Astrocyte (in vitro differentiated cells and primary cell): ENCODE data around the gene GPN2. TPM values are rescaled to one million over a fixed set of nuclear protein-coding genes. Genes with fewer than 3 reads are reported as not detected.

Experiments
- DNase-seq: peaks from one replicate; pipeline ENCODE4 v3.0.0-alpha.2; 2010; ENCODE audit warnings: low read depth
- FAIRE-seq: peaks from 2 replicates; lab custom pipeline; 2011; peaks lifted over from hg19 to GRCh38; lab: Jason Lieb, UNC
- H2AFZ ChIP-seq: 2 replicates; pipeline ENCODE4 v1.6.0; 2012; ENCODE audit warnings: low read depth, low read length, inconsistent platforms
- H3K27ac ChIP-seq: 2 replicates; pipeline ENCODE4 v1.5.1; 2011; ENCODE audit warnings: low read depth, low read length, inconsistent platforms
- H3K27me3 ChIP-seq: 2 replicates; pipeline ENCODE4 v1.6.0; 2011; ENCODE audit warnings: low read length, inconsistent platforms; ENCODE audit not compliant: insufficient read depth
- H3K36me3 ChIP-seq: 2 replicates; pipeline ENCODE4 v1.5.1; 2011; ENCODE audit warnings: low read length, inconsistent platforms; ENCODE audit not compliant: insufficient read depth
- H3K4me1 ChIP-seq: 2 replicates; pipeline ENCODE4 v1.5.1; 2011; ENCODE audit warnings: low read length, inconsistent platforms; ENCODE audit not compliant: insufficient read depth
- H3K4me2 ChIP-seq: 2 replicates; pipeline ENCODE4 v1.6.0; 2012; ENCODE audit warnings: low read length, inconsistent platforms
- H3K4me3 ChIP-seq: 2 replicates; pipeline ENCODE4 v1.5.1; 2011; ENCODE audit warnings: low read depth, mild to moderate bottlenecking, low read length, inconsistent platforms; ENCODE audit not compliant: insufficient read depth
- H3K79me2 ChIP-seq: 2 replicates; pipeline ENCODE4 v1.6.0; 2012; ENCODE audit warnings: mild to moderate bottlenecking, low read length, inconsistent platforms; ENCODE audit not compliant: insufficient read depth
- H3K9ac ChIP-seq: 2 replicates; pipeline ENCODE4 v1.6.0; 2012; ENCODE audit warnings: mild to moderate bottlenecking, low read length, inconsistent platforms
- H3K9me3 ChIP-seq: 2 replicates; pipeline ENCODE4 v1.5.1; 2012; ENCODE audit warnings: low read depth, mild to moderate bottlenecking, low read length, inconsistent platforms; ENCODE audit not compliant: insufficient read depth
- H4K20me1 ChIP-seq: 2 replicates; pipeline ENCODE4 v1.6.0; 2012; ENCODE audit warnings: low read length, inconsistent platforms; ENCODE audit not compliant: insufficient read depth
- H3K27ac Mint-ChIP-seq: one replicate; pipeline ENCODE4 v1.8.0; 2021; ENCODE audit warnings: mild to moderate bottlenecking, mixed read lengths; ENCODE audit not compliant: unreplicated experiment
- H3K27me3 Mint-ChIP-seq: one replicate; pipeline ENCODE4 v1.8.0; 2021; ENCODE audit warnings: low read depth, mixed read lengths; ENCODE audit not compliant: unreplicated experiment
- H3K36me3 Mint-ChIP-seq: one replicate; pipeline ENCODE4 v1.8.0; 2021; ENCODE audit warnings: low read depth, mixed read lengths; ENCODE audit not compliant: unreplicated experiment
- H3K4me1 Mint-ChIP-seq: one replicate; pipeline ENCODE4 v1.8.0; 2021; ENCODE audit warnings: low read depth, mixed read lengths; ENCODE audit not compliant: unreplicated experiment
- H3K4me3 Mint-ChIP-seq: one replicate; pipeline ENCODE4 v1.8.0; 2021; ENCODE audit warnings: mild to moderate bottlenecking, moderate library complexity, mixed read lengths; ENCODE audit not compliant: unreplicated experiment
- H3K9me3 Mint-ChIP-seq: one replicate; pipeline ENCODE4 v1.8.0; 2021; ENCODE audit warnings: mild to moderate bottlenecking, mixed read lengths; ENCODE audit not compliant: unreplicated experiment
- EZH2 ChIP-seq: IDR thresholded peaks from 2 replicates; pipeline ENCODE4 v1.6.1; 2012; ENCODE audit warnings: mild to moderate bottlenecking, low read length, inconsistent platforms; ENCODE audit not compliant: insufficient read depth
- total RNA-seq: library from RNA; stranded (reverse); gene quantifications from 2 replicates; pipeline ENCODE4 v1.2.1, GENCODE V29; 2021
- TF ChIP-seq, protein P1 (sequence below): IDR thresholded peaks from 2 replicates; pipeline ENCODE4 v1.5.1; 2011; ENCODE audit warnings: low read depth, mild to moderate bottlenecking, inconsistent platforms, low read length, moderate library complexity; ENCODE audit not compliant: insufficient read depth

The GPN2 gene
- total RNA-seq, 1 donor from 2014 or later, result 24.5 TPM

DNA sequence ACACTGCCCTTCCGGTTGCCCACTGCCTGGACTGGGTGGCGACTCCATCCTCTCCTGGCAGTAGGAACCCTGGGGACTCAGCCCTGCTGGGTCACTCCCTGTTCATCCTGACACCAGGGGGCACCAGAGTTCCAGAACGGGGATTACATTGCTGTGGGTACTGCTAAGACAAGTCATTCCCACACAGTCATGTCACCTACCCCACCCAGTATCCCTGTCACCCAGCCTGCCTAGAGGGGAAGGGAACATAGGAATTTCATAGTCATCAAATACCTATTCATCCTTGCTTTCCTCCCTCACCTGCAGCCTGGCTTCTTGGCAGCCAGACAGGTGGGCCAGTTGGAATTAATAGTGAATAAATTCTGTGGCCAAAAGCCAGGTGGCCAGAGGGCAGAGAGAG lies 36.9 kb downstream of the GPN2 start:
- no peak overlapping the region for H3K4me3 Mint-ChIP-seq

DNA sequence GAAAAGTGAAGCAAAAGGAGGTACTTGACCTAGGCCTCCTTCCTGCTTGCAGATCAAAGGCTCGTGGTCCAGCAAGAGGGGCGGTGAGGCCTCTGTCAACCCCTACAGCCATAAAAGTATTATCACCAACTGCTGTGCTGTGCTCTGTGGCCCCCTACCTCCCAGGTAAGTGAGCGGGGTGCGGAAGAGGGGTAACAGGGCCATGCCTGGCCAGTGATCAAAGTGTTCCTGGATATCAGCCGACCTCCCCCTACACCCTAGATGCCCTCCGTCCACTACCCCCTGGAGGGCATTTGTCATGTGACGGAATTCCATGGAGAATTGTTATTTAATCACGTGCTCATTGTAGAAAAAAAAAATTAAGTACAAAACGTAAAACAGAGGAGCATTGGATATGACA lies 37.4 kb downstream of the GPN2 start:
- Histone ChIP-seq H3K4me2 (no peak overlapping the region), H3K9ac (no peak overlapping the region), H3K4me1 (peaks cover 15% of the 10 kb centered on the region), H3K4me3 (no peak overlapping the region), H3K36me3 (peaks cover 24% of the 10 kb centered on the region), H2AFZ (no peak overlapping the region), H3K27me3 (no peaks in the 10 kb centered on the region), H3K27ac (no peak overlapping the region), H4K20me1 (peaks cover 4% of the 10 kb centered on the region), H3K79me2 (no peaks in the 10 kb centered on the region), H3K9me3 (no peaks in the 10 kb centered on the region)
- Mint-ChIP-seq H3K27me3 (no peaks in the 10 kb centered on the region), H3K36me3 (peaks cover 33% of the 10 kb centered on the region), H3K27ac (no peak overlapping the region), H3K9me3 (no peaks in the 10 kb centered on the region), H3K4me3 (no peak overlapping the region), H3K4me1 (peaks cover 7% of the 10 kb centered on the region)
- DNase-seq (no peak), FAIRE-seq (no peak)
- TF ChIP-seq, protein P1, sequence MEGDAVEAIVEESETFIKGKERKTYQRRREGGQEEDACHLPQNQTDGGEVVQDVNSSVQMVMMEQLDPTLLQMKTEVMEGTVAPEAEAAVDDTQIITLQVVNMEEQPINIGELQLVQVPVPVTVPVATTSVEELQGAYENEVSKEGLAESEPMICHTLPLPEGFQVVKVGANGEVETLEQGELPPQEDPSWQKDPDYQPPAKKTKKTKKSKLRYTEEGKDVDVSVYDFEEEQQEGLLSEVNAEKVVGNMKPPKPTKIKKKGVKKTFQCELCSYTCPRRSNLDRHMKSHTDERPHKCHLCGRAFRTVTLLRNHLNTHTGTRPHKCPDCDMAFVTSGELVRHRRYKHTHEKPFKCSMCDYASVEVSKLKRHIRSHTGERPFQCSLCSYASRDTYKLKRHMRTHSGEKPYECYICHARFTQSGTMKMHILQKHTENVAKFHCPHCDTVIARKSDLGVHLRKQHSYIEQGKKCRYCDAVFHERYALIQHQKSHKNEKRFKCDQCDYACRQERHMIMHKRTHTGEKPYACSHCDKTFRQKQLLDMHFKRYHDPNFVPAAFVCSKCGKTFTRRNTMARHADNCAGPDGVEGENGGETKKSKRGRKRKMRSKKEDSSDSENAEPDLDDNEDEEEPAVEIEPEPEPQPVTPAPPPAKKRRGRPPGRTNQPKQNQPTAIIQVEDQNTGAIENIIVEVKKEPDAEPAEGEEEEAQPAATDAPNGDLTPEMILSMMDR, result no peak
- no peak for TF ChIP-seq EZH2

More for the DNA sequence above, 36.9 kb downstream of the GPN2 start:
- TF ChIP-seq, protein P1, result peak; percentile 85
- no peak for TF ChIP-seq EZH2
- Mint-ChIP-seq H3K9me3 (no peaks in the 10 kb centered on the region), H3K27me3 (no peaks in the 10 kb centered on the region), H3K36me3 (peaks cover 33% of the 10 kb centered on the region), H3K27ac (no peak overlapping the region), H3K4me1 (peaks cover 7% of the 10 kb centered on the region)
- no peak overlapping the region for H3K4me2 ChIP-seq
- H3K9ac ChIP-seq, result no peak overlapping the region
- no peaks in the 10 kb centered on the region for H3K9me3 ChIP-seq
- no peaks in the 10 kb centered on the region for H3K27me3 ChIP-seq
- peaks cover 4% of the 10 kb centered on the region for H4K20me1 ChIP-seq
- no peaks in the 10 kb centered on the region for H3K79me2 ChIP-seq
- peak; percentile 66 for FAIRE-seq
- H3K4me1 ChIP-seq, result peaks cover 15% of the 10 kb centered on the region
- H3K36me3 ChIP-seq, result peaks cover 24% of the 10 kb centered on the region
- peak; percentile 60 for DNase-seq
- H3K27ac ChIP-seq, result no peak overlapping the region
- H3K4me3 ChIP-seq, result no peak overlapping the region
- H2AFZ ChIP-seq, result no peak overlapping the region

DNA sequence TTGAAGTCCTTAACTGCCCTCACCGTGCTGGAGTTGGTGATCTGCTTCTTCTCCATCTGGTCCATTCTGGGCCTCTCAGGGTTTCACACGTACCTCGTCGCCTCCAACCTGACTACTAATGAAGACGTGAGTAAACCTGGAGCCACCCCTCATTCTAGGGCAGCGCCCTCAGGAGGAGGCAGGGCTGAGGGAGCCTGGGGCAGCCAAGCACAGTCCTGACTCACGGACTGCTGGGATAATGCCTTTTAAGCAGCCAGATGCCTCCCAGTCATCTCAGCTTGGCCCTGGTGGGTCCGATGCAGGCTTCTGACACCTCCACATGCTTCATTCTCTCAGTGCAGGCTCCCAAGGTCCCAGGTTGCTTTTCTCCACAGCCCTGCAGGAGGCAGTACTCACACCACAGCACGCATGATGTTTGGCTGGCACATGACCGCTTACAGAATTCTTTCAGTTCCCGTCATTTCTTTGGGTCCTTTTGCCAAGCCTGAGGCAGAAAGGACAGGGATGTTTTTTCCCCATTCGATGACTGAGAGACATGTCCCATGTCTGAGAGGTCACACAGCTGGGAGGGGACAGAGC lies 38.9 kb downstream of the GPN2 start:
- peaks cover 31% of the 10 kb centered on the region for H3K36me3 Mint-ChIP-seq
- H3K4me1 Mint-ChIP-seq, result peaks cover 7% of the 10 kb centered on the region
- DNase-seq (no peak), FAIRE-seq (no peak)
- peaks cover 24% of the 10 kb centered on the region for H3K36me3 ChIP-seq
- H2AFZ ChIP-seq, result no peak overlapping the region
- H3K27ac Mint-ChIP-seq, result no peak overlapping the region
- peaks cover 15% of the 10 kb centered on the region for H3K4me1 ChIP-seq
- H3K27me3 ChIP-seq, result no peaks in the 10 kb centered on the region
- no peak overlapping the region for H3K9ac ChIP-seq
- no peak overlapping the region for H3K4me3 Mint-ChIP-seq
- peaks cover 4% of the 10 kb centered on the region for H4K20me1 ChIP-seq
- no peaks in the 10 kb centered on the region for H3K9me3 Mint-ChIP-seq
- H3K9me3 ChIP-seq, result no peaks in the 10 kb centered on the region
- no peak overlapping the region for H3K27ac ChIP-seq
- no peak overlapping the region for H3K4me3 ChIP-seq
- H3K79me2 ChIP-seq, result no peaks in the 10 kb centered on the region
- TF ChIP-seq EZH2, result no peak
- TF ChIP-seq, protein P1, result no peak
- no peak overlapping the region for H3K4me2 ChIP-seq
- H3K27me3 Mint-ChIP-seq, result no peaks in the 10 kb centered on the region
